ENCODE data around the gene KNSTRN.

The KNSTRN gene

DNA sequence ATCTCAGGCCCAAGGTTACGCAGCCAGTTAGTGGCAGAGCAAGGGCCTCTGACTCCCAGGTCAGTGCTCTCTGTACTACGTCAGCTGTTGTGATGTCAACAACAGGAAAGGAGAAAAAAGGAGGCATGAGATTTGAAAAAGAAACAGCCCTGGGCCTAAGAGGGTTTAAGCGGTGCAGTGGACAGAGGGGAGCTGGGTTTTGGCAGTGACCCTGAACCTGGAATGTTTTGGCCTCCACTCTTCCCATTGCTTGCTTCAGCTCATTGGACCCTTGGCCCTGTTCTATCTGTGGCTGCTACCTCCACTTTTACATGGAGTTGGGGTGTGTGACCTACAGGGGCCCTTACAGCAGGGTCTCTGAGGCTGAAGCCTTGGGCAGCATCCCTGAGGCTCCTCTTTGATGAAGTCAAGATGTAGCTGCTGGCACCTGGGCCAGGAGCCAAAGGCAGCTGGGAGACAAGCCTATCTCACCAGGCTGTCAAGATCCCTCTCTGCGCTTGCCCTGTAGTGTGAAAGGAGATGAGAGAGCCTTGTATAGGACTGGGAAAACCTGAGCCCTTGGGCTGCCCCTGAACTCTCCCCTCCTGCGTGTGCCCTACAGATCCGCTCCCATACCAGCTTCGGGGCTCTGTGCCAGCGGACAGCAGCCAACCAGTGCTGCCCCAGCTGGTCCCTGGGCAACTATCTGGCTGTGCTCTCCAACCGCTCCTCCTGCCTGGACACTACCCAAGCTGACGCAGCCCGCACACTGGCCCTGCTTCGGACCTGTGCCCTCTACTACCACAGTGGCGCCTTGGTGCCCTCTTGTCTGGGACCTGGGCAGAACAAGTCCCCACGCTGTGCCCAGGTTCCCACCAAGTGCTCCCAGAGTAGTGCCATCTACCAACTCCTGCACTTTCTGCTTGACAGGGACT, 15.8 kb upstream of the KNSTRN start:
- no peak for DNase-seq

DNA sequence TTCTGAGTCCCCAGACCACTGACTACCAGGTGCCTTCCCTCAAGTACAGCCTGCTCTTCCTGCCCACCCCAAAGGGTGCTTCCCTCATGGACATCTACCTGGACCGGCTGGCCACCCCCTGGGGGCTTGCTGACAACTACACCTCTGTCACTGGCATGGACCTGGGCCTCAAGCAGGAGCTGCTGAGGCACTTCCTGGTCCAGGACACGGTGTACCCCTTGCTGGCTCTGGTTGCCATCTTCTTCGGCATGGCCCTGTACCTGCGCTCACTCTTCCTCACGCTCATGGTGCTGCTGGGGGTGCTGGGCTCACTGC, 15.2 kb upstream of the KNSTRN start:
- DNase-seq, result no peak

DNA sequence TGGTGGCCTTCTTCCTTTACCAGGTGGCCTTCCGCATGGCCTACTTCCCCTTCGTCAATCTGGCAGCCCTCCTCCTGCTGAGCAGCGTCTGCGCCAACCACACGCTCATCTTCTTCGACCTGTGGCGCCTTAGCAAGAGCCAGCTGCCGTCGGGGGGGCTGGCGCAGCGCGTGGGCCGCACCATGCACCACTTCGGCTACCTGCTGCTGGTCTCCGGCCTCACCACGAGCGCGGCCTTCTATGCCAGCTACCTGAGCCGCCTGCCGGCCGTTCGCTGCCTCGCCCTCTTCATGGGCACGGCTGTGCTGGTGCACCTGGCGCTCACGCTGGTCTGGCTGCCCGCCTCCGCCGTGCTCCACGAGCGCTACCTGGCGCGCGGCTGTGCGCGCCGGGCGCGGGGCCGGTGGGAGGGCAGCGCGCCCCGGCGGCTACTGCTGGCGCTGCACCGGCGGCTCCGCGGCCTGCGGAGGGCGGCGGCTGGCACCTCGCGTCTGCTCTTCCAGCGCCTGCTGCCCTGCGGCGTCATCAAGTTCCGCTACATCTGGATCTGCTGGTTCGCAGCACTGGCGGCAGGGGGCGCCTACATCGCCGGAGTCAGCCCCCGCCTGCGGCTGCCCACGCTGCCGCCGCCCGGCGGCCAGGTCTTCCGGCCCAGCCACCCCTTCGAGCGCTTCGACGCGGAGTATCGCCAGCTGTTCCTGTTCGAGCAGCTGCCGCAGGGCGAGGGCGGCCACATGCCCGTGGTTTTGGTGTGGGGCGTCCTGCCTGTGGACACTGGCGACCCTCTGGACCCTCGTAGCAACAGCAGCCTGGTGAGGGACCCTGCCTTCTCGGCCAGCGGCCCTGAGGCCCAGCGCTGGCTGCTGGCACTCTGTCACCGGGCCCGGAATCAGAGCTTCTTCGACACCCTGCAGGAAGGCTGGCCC, 14.6 kb upstream of the KNSTRN start:
- DNase-seq, result peak; percentile 55

DNA sequence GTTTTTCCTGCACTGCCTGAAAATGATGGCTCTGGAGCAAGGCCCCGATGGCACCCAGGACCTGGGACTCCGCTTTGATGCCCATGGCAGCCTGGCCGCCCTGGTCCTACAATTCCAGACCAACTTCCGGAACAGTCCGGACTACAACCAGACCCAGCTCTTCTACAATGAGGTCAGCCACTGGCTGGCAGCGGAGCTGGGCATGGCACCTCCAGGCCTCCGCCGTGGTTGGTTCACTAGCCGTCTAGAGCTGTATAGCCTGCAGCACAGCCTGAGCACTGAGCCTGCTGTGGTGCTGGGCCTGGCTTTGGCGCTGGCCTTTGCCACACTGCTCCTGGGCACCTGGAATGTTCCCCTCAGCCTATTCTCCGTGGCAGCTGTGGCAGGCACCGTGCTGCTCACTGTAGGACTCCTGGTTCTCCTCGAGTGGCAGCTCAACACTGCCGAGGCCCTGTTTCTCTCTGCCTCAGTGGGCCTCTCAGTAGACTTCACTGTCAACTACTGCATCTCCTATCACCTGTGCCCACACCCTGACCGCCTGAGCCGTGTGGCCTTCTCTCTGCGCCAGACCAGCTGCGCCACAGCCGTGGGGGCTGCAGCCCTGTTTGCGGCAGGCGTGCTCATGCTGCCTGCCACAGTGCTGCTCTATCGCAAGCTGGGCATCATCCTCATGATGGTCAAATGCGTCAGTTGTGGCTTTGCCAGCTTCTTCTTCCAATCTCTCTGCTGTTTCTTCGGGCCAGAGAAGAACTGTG, 13.6 kb upstream of the KNSTRN start:
- DNase-seq, result no peak

DNA sequence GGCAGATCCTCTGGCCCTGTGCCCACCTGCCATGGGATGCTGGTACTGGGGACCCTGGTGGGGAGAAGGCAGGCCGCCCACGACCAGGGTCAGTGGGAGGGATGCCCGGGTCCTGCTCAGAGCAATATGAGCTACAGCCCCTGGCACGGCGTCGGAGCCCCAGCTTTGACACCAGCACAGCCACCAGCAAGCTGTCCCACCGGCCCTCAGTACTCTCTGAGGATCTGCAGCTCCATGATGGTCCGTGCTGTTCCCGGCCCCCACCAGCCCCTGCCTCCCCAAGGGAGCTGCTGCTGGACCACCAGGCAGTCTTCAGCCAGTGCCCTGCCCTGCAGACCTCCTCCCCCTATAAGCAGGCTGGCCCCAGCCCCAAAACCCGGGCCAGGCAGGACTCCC, 13.0 kb upstream of the KNSTRN start:
- DNase-seq, result no peak

DNA sequence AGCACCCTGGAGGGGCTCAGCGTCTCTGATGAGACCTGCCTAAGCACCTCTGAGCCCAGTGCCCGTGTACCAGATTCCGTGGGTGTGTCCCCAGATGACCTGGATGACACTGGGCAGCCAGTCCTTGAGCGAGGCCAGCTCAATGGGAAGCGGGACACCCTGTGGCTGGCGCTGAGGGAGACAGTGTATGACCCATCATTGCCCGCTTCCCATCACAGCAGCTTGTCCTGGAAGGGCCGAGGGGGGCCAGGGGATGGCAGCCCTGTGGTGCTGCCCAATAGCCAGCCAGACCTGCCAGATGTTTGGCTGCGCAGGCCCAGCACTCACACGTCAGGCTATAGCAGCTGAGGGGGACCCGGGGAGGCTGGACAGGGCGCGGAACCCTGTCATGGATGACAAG, 12.6 kb upstream of the KNSTRN start:
- DNase-seq, result no peak

DNA sequence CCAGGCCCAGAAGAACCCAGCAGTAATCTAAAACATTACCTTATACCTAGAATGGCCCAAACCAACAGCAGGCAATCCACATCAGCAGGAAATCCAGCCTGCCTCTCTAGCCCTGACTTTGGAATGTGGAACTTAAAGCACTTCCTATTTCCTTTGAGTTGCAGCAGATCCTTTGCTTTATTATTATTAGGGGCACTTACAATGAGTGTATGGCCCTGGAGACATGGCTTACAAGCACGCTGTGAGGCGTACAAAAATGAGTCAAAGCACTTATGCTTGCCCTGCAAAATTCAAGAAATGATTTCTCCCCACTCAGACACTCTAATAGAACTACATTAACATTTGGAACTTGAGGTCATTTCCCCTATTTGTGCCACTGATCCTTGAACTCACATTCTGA, 9.5 kb upstream of the KNSTRN start:
- DNase-seq, result no peak

DNA sequence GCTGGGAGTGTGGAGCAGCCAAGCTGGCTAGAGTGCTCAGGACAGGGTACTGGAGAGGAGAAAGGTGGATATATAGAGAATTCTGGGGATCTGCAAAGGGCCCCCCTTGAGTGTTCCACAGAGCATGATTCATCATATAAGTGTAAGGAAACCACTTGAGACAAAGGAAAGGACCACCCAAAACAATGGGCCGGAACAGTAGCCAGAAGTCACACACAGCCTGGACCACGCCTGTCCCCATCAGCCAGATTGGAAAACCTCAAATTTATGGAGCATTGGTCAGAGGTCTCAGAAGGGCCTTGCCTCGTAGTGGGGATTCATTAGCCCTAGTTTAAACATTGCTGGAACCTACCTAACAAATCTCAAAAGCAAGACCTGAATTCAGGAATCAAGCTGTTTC, 4.9 kb upstream of the KNSTRN start:
- DNase-seq, result no peak

DNA sequence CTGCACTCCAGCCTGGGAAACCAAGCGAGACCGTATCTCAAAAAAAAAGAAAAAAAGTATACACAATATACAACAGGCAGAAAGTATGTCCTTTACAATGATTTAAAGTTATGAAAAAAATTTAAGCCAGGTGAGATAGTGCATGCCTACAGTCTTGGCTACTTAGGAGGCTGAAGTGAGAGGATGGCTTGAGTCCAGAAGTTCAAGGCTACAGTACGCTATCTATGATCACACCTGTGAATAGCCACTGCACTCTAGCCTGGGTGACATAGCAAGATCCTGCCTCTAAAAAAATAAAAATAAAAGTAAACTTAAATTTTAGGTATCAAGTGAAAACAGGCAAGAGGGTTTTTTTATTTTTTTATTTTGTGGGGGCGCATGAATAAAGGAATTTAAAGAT, 3.1 kb upstream of the KNSTRN start:
- DNase-seq, result no peak

DNA sequence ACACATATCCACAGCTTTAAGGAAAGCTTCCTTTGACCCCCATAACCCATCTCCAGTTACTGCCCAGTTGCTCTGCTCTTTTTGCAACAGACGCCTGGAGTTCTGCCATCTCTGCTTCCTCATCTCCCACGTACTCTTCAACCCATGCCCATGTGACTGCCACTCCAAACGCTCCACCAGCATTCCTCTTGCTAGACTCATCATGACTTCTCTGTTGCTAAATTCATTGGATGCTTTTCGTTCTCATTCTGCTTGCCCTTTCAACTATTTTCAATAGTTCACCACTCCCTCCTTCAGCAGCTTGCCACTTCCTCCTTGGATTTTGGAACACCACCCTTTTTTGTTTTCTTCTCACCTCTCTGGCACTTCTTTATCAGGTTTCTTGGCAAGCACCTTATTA, 2.7 kb upstream of the KNSTRN start:
- DNase-seq, result peak; percentile 48

DNA sequence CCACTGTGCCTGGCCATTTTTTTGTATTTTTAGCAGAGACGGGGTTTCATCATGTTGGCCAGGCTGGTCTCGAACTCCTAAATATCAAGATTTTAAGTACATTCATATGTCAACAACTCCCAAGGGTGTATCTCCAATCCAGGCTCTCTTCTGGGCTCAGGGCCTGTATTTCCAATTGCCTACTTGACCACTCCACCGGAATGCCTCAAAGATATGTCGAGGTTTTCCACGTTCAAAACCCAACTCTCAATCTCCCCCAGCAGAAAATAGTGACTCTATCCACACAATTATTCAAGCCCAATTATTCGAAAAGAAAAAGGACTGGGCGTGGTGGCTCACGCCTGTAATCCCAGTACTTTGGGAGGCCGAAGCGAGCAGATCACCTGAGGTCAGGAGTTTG, 1.9 kb upstream of the KNSTRN start:
- DNase-seq, result no peak

DNA sequence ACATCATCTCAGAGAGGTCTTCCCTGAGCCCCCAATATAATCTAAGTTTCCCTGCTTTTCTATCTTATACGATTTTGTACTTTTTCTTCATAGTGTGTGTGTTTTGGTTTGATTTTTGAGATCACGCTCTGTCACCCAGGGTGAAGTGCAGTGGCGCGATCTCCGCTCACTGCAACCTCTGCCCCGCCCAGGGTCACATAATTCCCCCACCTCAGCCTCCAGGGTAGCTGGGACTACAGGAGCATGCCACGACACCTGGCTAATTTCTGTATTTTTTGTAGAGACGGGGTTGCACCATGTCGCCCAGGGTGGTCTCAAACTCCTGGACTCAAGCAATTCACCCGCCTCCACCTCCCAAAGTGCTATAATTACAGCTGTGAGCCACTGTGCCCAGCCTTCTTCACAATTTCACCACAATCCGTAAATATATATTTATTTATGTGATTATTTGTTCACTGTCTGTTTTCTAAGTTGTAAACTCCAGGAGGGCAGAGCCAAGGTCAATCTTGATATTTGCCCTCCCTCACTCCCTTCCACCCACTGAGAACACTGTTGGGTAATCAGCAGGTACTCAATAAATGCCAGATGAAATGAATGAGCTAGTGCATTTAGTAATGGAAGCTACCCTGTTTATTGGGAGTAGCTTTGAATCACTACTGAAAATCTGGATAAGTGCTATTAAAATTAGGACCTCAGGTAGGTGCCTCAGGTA, 547 bp upstream of the KNSTRN start:
- DNase-seq, result no peak

DNA sequence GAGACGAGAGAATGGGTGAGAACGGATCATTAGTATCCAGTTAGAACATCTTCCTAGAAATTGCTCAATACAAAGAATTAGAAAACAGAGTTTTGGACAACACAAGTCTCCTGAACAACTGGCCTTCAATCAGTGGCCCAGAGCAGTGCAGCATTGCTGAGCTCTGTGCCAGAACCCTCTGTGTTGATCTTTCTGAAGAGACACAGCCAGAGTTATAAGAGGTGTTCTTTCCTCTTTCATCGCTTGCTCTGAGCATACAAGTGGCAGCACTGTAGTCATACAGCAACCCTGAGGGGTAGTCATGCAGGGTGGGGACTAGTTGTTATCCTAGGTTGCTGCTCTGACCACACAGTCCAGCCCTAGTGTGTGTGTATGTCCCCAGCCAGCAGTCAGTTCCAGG, 4.0 kb downstream of the KNSTRN start:
- DNase-seq, result no peak

DNA sequence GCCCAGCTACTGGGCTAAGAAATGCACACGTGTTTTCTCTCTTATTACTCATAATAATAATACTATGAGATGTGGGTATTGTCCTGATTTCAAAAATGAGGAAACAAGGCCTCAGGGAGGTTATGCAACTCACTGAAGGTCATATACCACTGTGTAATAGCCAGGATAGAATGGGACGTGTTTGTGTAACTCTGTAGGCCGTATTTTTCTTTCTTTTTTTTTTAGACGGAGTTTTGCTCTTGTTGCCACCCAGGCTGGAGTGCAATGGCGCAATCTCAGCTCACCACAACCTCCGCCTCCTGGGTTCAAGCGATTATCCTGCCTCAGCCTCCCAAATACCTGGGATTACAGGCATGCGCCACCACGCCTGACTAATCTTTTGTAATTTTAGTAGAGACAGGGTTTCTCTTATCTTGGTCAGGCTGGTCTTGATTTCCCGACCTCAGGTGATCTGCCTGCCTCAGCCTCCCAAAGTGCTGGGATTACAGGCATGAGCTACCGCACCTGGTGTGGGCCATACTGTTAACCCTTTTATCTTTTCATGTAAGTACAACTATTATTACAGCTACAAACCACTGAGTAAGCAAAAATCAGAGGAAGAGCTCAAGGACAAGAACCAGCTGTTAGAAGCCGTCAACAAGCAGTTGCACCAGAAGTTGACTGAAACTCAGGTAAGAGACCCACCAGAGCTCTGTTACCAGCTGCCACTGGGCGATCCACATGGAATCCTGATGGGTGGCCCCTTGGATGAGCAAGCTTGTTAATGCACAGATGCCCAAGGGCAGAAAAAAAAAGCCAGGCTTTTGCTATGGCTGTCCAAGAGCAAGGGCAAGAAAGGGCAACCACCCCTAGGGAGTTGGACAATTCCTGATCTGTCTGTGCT, 6.7 kb downstream of the KNSTRN start:
- no peak for DNase-seq

DNA sequence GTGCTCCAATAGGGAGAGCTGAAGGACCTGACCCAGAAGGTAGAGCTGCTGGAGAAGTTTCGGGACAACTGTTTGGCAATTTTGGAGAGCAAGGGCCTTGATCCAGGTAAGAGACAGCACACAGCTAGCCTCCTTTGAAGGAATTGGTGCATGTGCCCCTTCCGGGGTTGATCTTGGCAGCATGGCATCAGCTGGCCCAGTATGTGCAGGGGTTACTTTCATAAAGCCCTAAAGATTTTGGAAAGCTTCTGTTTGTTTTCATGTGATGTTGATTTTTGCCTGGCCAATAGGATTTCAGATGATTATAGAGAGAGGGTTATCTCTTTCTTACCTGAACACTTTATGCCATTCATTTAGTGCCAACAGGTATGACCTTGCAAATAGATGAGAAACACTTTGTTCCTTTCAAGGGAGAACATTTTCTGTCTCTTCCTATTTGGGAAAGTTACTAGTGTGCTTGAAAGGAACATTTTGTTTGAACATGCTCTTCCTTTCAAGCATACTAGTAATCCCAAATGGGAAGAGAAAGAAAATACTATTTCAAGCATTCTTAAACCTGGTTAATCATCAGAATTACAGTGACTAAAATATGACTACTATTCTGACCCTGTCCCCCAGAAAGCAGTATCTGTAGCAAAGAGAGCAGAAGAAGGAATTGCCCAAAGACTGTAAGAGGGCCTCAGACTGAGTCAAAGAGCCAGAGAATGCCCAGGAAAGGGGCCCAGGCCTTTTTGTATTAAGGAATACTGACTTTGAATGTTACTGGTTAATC, 7.5 kb downstream of the KNSTRN start:
- no peak for DNase-seq

DNA sequence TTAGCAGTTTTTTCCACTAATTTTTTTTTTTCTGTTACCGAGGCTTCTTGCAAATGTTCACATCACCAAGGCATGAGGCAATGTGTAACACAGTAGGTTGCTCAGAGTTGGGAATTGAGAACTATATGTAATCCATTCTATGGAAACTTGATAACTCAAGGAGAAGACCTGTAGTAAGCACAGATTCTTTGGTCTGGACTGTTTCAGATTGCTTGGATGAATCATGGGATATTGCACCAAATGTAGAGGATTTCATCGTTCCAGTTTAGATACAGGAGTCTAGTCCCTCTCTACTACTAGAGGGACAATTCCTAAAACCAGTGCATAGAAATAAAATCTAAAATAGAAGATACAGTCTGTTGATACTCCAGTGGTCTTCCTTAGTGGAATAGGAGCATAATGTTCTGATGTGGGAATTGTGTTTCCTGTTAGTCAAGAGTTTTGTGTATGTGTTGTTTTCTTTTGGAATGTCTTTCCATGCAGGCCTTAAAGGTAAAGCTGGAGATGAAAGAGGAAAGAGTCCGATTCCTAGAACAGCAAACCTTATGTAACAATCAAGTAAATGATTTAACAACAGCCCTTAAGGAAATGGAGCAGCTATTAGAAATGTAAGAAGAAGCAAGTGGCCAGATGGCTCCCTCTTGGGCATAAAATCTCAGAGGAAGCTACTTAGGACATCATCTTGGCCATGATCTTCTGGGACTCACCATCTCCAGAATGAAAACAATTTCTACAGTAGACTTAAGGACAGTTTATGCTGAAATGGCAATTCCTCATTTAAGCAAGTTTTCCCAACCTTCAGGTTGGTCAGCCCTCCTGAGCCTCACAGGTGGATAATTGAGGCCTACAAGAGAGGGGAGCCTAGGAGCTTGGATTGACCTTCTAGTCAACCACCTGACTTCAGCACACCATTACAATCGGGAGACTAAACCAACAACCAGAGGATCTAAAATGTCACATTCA, 10.7 kb downstream of the KNSTRN start:
- no peak for DNase-seq

DNA sequence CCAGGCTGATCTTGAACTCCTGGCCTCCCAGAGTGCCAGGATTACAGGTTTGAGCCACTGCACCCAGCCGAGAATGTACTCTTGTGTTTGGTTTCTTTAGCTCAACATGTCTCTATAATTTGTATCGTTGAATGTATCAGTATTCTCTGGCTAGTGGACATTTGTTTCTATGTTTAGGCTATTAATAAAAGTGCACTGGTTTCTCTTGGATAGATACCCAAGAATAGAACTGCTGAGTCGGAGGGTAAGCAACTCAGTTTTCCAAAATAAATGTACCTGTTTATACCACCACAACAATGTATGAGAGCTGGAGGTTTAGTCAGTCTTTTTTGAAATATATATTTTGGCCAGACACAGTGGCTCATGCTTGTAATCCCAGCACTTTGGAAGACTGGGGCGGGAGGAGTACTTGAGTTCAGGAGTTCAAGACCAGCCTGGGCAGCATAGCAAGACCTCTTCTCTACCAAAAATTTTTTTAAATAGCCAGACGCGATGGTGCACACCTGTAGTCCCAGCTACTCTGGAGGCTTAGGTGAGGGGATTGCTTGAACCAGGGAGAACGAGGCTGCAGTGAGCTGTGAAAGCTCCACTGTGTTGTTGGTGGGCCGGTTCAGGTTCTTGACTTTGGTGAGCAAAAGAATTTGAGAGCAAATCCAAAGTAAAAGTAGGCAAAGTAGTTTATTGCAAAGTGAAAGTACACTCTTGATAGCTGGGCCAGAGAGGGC, 15.3 kb downstream of the KNSTRN start:
- DNase-seq, result no peak

DNA sequence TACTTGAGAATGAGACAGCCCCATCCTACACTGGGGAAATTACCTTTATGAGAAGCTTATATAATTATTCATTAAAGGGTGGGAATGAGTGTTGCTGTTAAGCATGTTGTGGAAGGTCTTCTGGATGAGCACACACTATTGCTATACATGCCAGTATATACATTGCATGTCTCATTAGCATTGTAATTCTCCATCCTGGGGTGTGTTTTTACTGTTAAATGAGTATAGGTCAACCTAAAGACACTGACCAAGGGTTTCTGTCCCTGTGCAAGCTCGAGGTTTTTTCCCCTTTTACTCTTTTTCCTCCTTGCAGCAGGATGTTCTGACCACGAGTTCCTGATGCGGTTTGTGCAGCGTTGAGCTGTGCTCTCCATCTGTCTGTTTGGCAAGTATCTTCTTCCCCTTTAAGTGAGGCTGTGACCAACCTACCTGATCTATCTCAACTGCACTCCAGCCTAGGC, 15.9 kb downstream of the KNSTRN start:
- DNase-seq, result no peak

DNA sequence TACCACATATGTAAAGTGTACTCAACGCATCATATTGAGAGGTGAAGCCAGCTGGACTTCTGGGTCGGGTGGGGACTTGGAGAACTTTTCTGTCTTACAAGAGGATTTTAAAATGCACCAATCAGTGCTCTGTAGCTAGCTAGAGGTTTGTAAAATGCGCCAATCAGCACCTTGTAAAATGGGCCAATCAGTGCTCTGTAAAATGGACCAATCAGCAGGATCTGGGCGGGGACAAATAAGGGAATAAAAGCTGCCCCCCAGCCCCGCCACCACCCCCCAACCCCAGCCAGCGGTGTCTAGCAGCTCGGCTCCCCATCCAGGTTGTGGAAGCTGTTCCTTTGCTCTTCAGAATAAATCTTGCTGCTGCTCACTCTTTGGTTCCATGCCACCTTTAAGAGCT, 16.8 kb downstream of the KNSTRN start:
- DNase-seq, result no peak
